Heart left ventricle (tissue), 16 donors: ENCODE measurements around the gene GTF2IRD1. TPM values are rescaled to one million over a fixed set of nuclear protein-coding genes. Genes with fewer than 3 reads are reported as not detected.

Source experiments
- ATAC-seq, 4 donors: fragments of 200-7000 bp; cut with Tn5 transposase; one replicate each; pipeline ENCODE4 v1.9.1; 2020 to 2022; ENCODE audit warnings: moderate library complexity in 4 of 4, mild to moderate bottlenecking in 3 of 4, moderate number of reproducible peaks in 1 of 4
- DNase-seq, 5 donors: peaks; one replicate each; pipeline ENCODE4 v3.0.0-alpha.2; 2020
- H3K27ac ChIP-seq, 12 donors: fragments of 200-600 bp; sonication (generic) in 4 of 12; one replicate each; pipeline versions ENCODE4 v1.5.0 to v1.8.0; 2016 to 2022; ENCODE audit warnings: mild to moderate bottlenecking in 2 of 12
- H3K27me3 ChIP-seq, 9 donors: fragments of 200-600 bp; sonication (generic) in 2 of 9; one replicate each; pipeline versions ENCODE4 v1.5.1 to v1.8.0; 2016 to 2022; ENCODE audit warnings: mild to moderate bottlenecking in 3 of 9
- H3K36me3 ChIP-seq, 9 donors: fragments of 200-600 bp; sonication (generic) in 2 of 9; one replicate each; pipeline versions ENCODE4 v1.5.0 to v1.8.0; 2018 to 2022; ENCODE audit warnings: mild to moderate bottlenecking in 2 of 9
- H3K4me1 ChIP-seq, 12 donors: fragments of 200-600 bp; sonication (generic) in 4 of 12; one replicate each; pipeline versions ENCODE4 v1.5.0 to v1.8.0; 2016 to 2022; ENCODE audit warnings: mild to moderate bottlenecking in 3 of 12
- H3K4me3 ChIP-seq, 12 donors: fragments of 200-600 bp; sonication (generic) in 4 of 12; one replicate each; pipeline versions ENCODE4 v1.5.0 to v1.8.0; 2017 to 2022; ENCODE audit warnings: mild to moderate bottlenecking in 9 of 12, moderate library complexity in 4 of 12
- H3K9me3 ChIP-seq, 12 donors: fragments of 200-600 bp; sonication (generic) in 4 of 12; one replicate each; pipeline versions ENCODE4 v1.5.0 to v1.8.0; 2016 to 2022; ENCODE audit warnings: mild to moderate bottlenecking in 1 of 12
- CTCF ChIP-seq, 12 donors: fragments of 200-600 bp; sonication (generic) in 4 of 12; IDR thresholded peaks; one replicate each; pipeline versions ENCODE4 v1.5.0 to v1.8.0; 2018 to 2022; ENCODE audit warnings: antibody characterized with exemption in 12 of 12, mild to moderate bottlenecking in 5 of 12
- POLR2A ChIP-seq, 2 donors: fragments of 450-650 bp; IDR thresholded peaks; one replicate each; pipeline ENCODE4 v1.6.1; 2017; ENCODE audit warnings: antibody characterized with exemption in 2 of 2, mild to moderate bottlenecking in 2 of 2, moderate library complexity in 2 of 2
- WGBS, 4 donors: extraction: QIAGEN DNeasy Blood & Tissue Kit in 2 of 4; methylation state at CpG; one replicate each; pipeline versions ENCODE4 v1.1.5 to v1.1.7; 2013 to 2018; 5-methylcytosine and 5-hydroxymethylcytosine counted together
- intact Hi-C, 10 donors: fragments of 100-400 bp; cut with DNase I; formaldehyde crosslinking; loops; one replicate each; pipeline versions ENCODE4 v1.11.1 to v1.14.2; 2022
- polyA plus RNA-seq, 2 donors: library from polyadenylated mRNA; stranded (reverse); fragments of 200-250 nt; gene quantifications; one replicate each; pipeline ENCODE4 v1.2.3, GENCODE V29; 2013
- total RNA-seq, 9 donors: library from RNA; depleted of rRNA in 2 of 9; stranded (reverse); fragments of >200 nt in 2 of 9; fragmentation: NEBNext Ultra II Directional in 3 of 9; extraction: Animal tissue kit (Norgen Biotek cat#: 25700) in 3 of 9; gene quantifications; one replicate each; pipeline versions ENCODE4 v1.1.0 to v1.2.4, GENCODE V29; 2016 to 2023
- donor health status: ischemic (EF 13 %, LVEDD 7.1; RV severe dilation, severe dysfunction).
- donor health status: healthy with polysubstance abuse.
- donor health status: DM: no; HTN: yes; CAD: no.
- donor health status: DM: no; HTN: no; CAD: no.
- donor health status: ischemic (EF 25% LVEDD 6.9; RV normal size, moderate dysfunction).
- donor health status: ischemic (EF 25% LVEDD 5.7; RV mildly dilated, moderate dysfunction).
- donor health status: healthy.
- donor health status: DM: yes; HTN: yes; CAD: no.
- donor health status: ischemic (EF 35%, LVEDD 5.7; RV mildly dilated, moderate dysfunction).
- donor health status: nonischemic (EF 11% LVEDD 7.7; RV severe dilation, severe dysfunction).
- donor health status: DM: yes; HTN: yes; CAD: no.
- donor health status: PGD.
- donor health status: ischemic (EF 29% LVEDD 5.4; RV normal size, mild dysfunction).
- donor health status: nonischemic (EF 23%, LVEDD 6.1; RV moderate dilation, normal function).

The GTF2IRD1 gene
- total and polyA plus RNA-seq, 11 donors: 10.0 to 40.4 (median 15.6) TPM

GRCh38 chr7:74606909-74607510 lies 153.3 kb downstream of the GTF2IRD1 start:
- Histone ChIP-seq H3K9me3 (no peaks in the 10 kb centered on the region), H3K4me1 (peaks cover 0 to 14% (median 6%) of the 10 kb centered on the region in 12 donors), H3K27ac (peak overlapping the region in 4 of 12 donors; percentile 15 to 77 (median 32)), H3K27me3 (no peaks in the 10 kb centered on the region), H3K36me3 (no peaks in the 10 kb centered on the region), H3K4me3 (peak overlapping the region in 11 of 12 donors; percentile 17 to 59 (median 52))
- no peak for DNase-seq
- intact Hi-C loops: no loop called here
- 74 to 81% (median 79%) methylated on average over 15 of the region's 15 CpGs for WGBS, 4 donors
- TF ChIP-seq POLR2A (IDR thresholded peaks at IDR 0.05): no peak
- no peak for TF ChIP-seq CTCF (IDR thresholded peaks at IDR 0.05)
- no peak for ATAC-seq

GRCh38 chr7:74612015-74612829 lies 158.5 kb downstream of the GTF2IRD1 start:
- Histone ChIP-seq H3K4me1 (peaks cover 0 to 9% (median 0%) of the 10 kb centered on the region in 12 donors), H3K9me3 (no peaks in the 10 kb centered on the region), H3K27ac (peak overlapping the region in 3 of 12 donors; percentile 33 to 54 (median 49)), H3K36me3 (no peaks in the 10 kb centered on the region), H3K27me3 (no peaks in the 10 kb centered on the region), H3K4me3 (no peak overlapping the region)
- TF ChIP-seq CTCF (IDR thresholded peaks at IDR 0.05) (no peak), POLR2A (IDR thresholded peaks at IDR 0.05) (no peak)
- peak in 2 of 5 donors; percentile 34 to 36 for DNase-seq
- peak; percentile 28 to 71 (median 48) for ATAC-seq
- 50 to 56% (median 52%) methylated on average over 11 of the region's 11 CpGs for WGBS, 4 donors
- intact Hi-C loops: no loop called here

- intact Hi-C loops: no loop called here
- no peak overlapping the region for H3K4me3 ChIP-seq
- H3K27ac ChIP-seq: no peak overlapping the region
- H3K36me3 ChIP-seq: no peaks in the 10 kb centered on the region
- WGBS, 4 donors: 91 to 94% (median 93%) methylated on average over 13 of the region's 13 CpGs
- no peaks in the 10 kb centered on the region for H3K9me3 ChIP-seq
- H3K27me3 ChIP-seq: no peaks in the 10 kb centered on the region
- no peak for TF ChIP-seq POLR2A (IDR thresholded peaks at IDR 0.05)
- TF ChIP-seq CTCF (IDR thresholded peaks at IDR 0.05): no peak
- no peak for ATAC-seq
- peaks cover 0 to 13% (median 0%) of the 10 kb centered on the region in 12 donors for H3K4me1 ChIP-seq
- no peak for DNase-seq
Observed at GRCh38 chr7:74615933-74616780, 162.5 kb downstream of the GTF2IRD1 start.
